Measurements from ENCODE around the gene EGFL7. TPM values are rescaled to one million over a fixed set of nuclear protein-coding genes. Genes with fewer than 3 reads are reported as not detected.

EGFL7 gene
- total and polyA plus RNA-seq, 2 of the 13 experiments (the other 11 are each of a cell fraction or from before 2014, with no cell fraction given) = 0.20 to 5.1 TPM

- TF ChIP-seq ARID4A (CRISPR knock-in tag; IDR thresholded peaks at IDR 0.05; ENCODE audit: borderline replicate concordance) = peak; percentile 66; the same call in 1 of the 2 replicates
- no peak for TF ChIP-seq GMEB2 (CRISPR knock-in tag; IDR thresholded peaks at IDR 0.05; ENCODE audit: low read depth)
- TF ChIP-seq ZNF703 (CRISPR knock-in tag; IDR thresholded peaks at IDR 0.05; ENCODE audit: borderline replicate concordance) = no peak; the same call in 1 of the 2 replicates
- TF ChIP-seq ZBTB4 (CRISPR knock-in tag; IDR thresholded peaks at IDR 0.05; ENCODE audit: borderline replicate concordance) = no peak
- peak; percentile 51 for TF ChIP-seq ZFX (CRISPR knock-in tag; IDR thresholded peaks at IDR 0.05; ENCODE audit: low read depth)
- TF ChIP-seq ZNF639 (CRISPR knock-in tag; conservative IDR thresholded peaks at IDR 0.05) = no peak
- TF ChIP-seq POLR2AphosphoS2 (IDR thresholded peaks at IDR 0.05; ENCODE audit: low read depth, low read length) = no peak
- no peak for TF ChIP-seq ATF2 (CRISPR knock-in tag; IDR thresholded peaks at IDR 0.05)
Measured at GRCh38 chr9:136625101-136626065, 37.3 kb upstream of the EGFL7 start (continued).

Data from HepG2 (cell line).